Measurements from ENCODE around the gene MAP3K9. TPM values are rescaled to one million over a fixed set of nuclear protein-coding genes. Genes with fewer than 3 reads are reported as not detected.

Gene MAP3K9
- total RNA-seq, 1 donor from 2014 or later: 31.8 TPM

DNA sequence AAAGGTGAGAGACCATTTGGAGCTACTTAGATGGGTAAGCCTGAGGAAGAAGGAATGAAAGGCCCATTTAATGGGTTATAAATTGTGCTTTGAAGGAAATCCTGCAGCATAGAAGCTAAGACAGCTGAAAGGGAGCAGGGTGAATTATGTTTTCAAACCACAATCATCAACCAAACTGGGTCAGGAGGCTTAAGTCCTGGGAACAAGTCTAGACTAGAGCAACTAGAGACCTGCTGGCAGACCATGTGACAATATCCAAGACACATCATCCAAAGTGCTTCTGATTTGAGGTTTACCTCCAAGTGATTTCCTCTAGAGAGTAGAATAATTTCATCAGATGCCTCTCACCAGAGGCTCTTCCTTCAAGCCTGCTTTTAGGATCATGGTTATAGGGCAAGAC is 53.7 kb downstream of the MAP3K9 start:
- TF ChIP-seq CTCF (IDR thresholded peaks at IDR 0.05; ENCODE audit: unreplicated experiment): no peak
- DNase-seq (ENCODE audit: low spot score, unreplicated experiment): no peak
- no peak overlapping the region for H3K4me3 Mint-ChIP-seq (ENCODE audit: low read depth)
- no peaks in the 10 kb centered on the region for H3K27me3 Mint-ChIP-seq
- no peak overlapping the region for H3K27ac Mint-ChIP-seq
- peaks cover 22% of the 10 kb centered on the region for H3K36me3 Mint-ChIP-seq (ENCODE audit: insufficient read depth)
- peaks cover 29% of the 10 kb centered on the region for H3K4me1 Mint-ChIP-seq (ENCODE audit: low read depth)
- no peaks in the 10 kb centered on the region for H3K9me3 Mint-ChIP-seq (ENCODE audit: low read depth)

- no peak for DNase-seq (ENCODE audit: low spot score, unreplicated experiment)
- Mint-ChIP-seq H3K27ac (peak overlapping the region; percentile 86), H3K4me1 (ENCODE audit: low read depth) (peaks cover 29% of the 10 kb centered on the region), H3K36me3 (ENCODE audit: insufficient read depth) (peaks cover 19% of the 10 kb centered on the region), H3K27me3 (no peaks in the 10 kb centered on the region), H3K4me3 (ENCODE audit: low read depth) (no peak overlapping the region), H3K9me3 (ENCODE audit: low read depth) (no peaks in the 10 kb centered on the region)
- no peak for TF ChIP-seq CTCF (IDR thresholded peaks at IDR 0.05; ENCODE audit: unreplicated experiment)
Measured at GRCh38 chr14:70754991-70755390, 54.3 kb downstream of the MAP3K9 start.

DNA sequence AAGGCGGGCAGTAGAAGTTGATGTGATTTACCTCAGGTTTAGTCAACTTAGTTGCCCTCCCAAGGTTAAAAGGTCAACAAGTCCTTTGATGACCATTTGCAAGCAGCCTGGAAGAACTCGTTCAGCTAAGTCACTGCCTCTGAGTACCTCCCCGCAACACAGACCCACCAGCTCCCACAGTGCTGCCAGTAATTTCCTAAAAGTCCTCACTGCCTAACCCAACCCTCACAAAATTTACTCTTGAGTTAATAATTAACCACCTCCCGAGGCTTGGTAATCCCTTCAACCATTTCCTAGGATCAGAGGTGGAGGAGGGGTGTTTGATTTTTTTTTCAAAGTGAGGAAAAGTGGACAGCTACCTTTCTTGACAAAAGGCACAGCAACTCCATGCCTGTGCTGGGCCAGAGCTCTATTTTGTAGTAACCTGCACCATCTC is 55.8 kb downstream of the MAP3K9 start:
- peaks cover 23% of the 10 kb centered on the region for H3K36me3 Mint-ChIP-seq (ENCODE audit: insufficient read depth)
- TF ChIP-seq CTCF (IDR thresholded peaks at IDR 0.05; ENCODE audit: unreplicated experiment): no peak
- H3K4me3 Mint-ChIP-seq (ENCODE audit: low read depth): peak overlapping the region; percentile 13
- no peaks in the 10 kb centered on the region for H3K27me3 Mint-ChIP-seq
- H3K27ac Mint-ChIP-seq: peak overlapping the region; percentile 89
- DNase-seq (ENCODE audit: low spot score, unreplicated experiment): no peak
- peaks cover 31% of the 10 kb centered on the region for H3K4me1 Mint-ChIP-seq (ENCODE audit: low read depth)
- no peaks in the 10 kb centered on the region for H3K9me3 Mint-ChIP-seq (ENCODE audit: low read depth)

DNA sequence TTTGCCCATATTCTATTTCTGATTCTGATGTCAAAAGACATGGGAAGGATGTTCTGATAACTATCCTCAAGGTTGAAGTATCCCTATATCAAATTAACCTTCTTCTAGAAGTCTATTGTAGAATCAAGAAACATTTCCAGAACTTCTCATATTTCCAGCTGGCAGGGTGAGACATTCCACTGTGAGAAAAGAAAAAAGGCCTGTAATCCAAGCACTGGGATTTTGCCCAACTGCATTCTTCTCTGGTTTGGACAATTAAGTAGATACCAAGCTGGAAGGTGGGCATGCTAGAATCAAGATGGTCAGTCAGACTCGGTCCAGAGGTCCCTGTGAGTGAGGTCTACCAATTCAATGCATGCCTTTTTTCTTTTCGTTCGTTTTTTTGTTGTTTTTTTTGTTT is 60.9 kb downstream of the MAP3K9 start:
- no peak for DNase-seq (ENCODE audit: low spot score, unreplicated experiment)
- no peaks in the 10 kb centered on the region for H3K9me3 Mint-ChIP-seq (ENCODE audit: low read depth)
- no peak for TF ChIP-seq CTCF (IDR thresholded peaks at IDR 0.05; ENCODE audit: unreplicated experiment)
- no peak overlapping the region for H3K27ac Mint-ChIP-seq
- H3K4me1 Mint-ChIP-seq (ENCODE audit: low read depth): peaks cover 18% of the 10 kb centered on the region
- H3K36me3 Mint-ChIP-seq (ENCODE audit: insufficient read depth): peaks cover 20% of the 10 kb centered on the region
- no peak overlapping the region for H3K4me3 Mint-ChIP-seq (ENCODE audit: low read depth)
- no peaks in the 10 kb centered on the region for H3K27me3 Mint-ChIP-seq

- DNase-seq (ENCODE audit: low spot score, unreplicated experiment): no peak
Measured at GRCh38 chr14:70744641-70745040, 64.7 kb downstream of the MAP3K9 start.

More at GRCh38 chr14:70744641-70745040, 64.7 kb downstream of the MAP3K9 start:
- Mint-ChIP-seq H3K4me1 (ENCODE audit: low read depth) (peaks cover 2% of the 10 kb centered on the region), H3K36me3 (ENCODE audit: insufficient read depth) (peaks cover 26% of the 10 kb centered on the region), H3K9me3 (ENCODE audit: low read depth) (no peaks in the 10 kb centered on the region), H3K27ac (no peak overlapping the region), H3K27me3 (no peaks in the 10 kb centered on the region), H3K4me3 (ENCODE audit: low read depth) (no peak overlapping the region)
- TF ChIP-seq CTCF (IDR thresholded peaks at IDR 0.05; ENCODE audit: unreplicated experiment): no peak

Measured in progenitor cell of endocrine pancreas (in vitro differentiated cells).